Mesenteric fat pad (tissue), 1 donor: ENCODE data around the gene AKR7A2. TPM values are rescaled to one million over a fixed set of nuclear protein-coding genes. Genes with fewer than 3 reads are reported as not detected.

ENCODE experiments used
- DNase-seq: peaks from one replicate; pipeline ENCODE4 v3.0.0-alpha.2; 2020; ENCODE audit warnings: low spot score
- total RNA-seq: library from RNA; stranded (reverse); fragmentation: NEBNext Ultra II Directional; extraction: Animal tissue kit (Norgen Biotek cat#: 25700); gene quantifications from one replicate; pipeline ENCODE4 v1.2.1, GENCODE V29; 2021
- donor health status: DM: yes; HTN: yes; CAD: no.

Gene AKR7A2
- total RNA-seq, 1 donor from 2014 or later, result 39.4 TPM

DNA sequence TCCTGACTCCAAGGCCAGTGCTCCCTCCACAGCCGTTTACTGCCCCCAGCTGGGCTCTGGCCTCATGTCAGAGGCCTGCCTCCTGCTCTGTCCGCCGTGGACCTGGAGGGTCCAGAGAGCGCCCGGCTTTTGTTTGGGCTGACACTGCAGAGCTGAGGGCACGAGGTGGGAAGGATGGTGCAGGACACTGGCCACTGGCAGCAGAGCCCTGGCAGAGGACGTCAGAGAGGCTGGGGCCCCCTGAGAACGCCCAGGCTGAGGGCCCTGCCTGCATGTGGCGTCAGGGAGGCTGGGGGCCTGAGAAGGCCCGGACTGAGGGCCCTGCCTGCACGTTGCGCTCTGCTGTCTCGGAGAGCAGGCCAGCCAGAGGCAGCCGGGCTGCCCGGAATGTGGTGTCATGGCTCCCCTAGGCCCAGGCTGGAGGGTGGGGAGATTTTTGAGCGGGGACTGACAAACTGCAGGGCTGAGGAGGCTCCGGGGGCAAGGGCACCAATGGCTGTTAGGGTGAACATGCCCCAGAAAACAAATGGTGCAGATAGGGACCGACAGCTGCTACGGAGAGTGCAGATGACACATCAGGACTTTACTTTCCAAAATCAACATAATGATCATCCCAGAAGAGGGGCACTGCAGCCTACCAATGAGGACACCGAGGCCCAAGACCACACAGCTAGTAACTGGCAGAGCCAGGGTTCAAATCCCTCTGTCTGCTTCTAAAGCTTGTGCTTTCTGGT lies 31.8 kb upstream of the AKR7A2 start:
- no peak for DNase-seq

DNA sequence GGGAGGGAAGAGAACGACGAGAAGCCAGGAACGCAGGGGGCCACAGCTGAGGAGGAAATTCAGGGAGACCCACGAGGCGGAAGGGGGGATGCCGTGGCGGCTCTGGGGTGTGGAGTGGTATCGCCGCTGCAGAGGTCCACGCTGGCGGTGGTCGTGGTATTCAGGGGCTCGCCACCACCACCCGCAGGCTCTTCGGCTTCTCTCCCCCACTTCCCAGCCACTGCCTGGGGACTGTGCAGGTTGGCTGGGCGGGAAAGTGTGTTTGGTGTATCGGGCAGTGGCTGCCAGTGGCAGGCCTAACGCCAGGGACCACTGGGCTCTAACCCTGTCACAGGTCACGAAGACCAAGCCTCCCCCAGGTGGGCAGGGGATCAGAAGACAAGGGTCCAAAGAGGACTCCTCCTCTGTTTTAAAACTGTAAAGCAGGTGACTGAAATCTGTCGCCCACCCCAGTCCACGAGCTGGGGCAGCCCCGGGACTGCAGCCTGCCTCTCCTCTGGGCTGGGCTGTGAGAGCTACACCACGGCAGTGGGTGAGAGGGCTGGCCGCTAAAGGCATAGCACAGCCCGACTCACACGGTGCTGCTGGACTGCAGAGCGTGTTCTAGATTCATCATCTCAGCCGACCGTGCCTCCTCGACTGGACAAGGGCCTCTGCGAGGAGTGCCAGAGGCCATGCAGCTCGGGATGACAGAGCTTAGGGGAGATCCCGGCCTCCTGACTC lies 31.1 kb upstream of the AKR7A2 start:
- DNase-seq, result no peak

DNA sequence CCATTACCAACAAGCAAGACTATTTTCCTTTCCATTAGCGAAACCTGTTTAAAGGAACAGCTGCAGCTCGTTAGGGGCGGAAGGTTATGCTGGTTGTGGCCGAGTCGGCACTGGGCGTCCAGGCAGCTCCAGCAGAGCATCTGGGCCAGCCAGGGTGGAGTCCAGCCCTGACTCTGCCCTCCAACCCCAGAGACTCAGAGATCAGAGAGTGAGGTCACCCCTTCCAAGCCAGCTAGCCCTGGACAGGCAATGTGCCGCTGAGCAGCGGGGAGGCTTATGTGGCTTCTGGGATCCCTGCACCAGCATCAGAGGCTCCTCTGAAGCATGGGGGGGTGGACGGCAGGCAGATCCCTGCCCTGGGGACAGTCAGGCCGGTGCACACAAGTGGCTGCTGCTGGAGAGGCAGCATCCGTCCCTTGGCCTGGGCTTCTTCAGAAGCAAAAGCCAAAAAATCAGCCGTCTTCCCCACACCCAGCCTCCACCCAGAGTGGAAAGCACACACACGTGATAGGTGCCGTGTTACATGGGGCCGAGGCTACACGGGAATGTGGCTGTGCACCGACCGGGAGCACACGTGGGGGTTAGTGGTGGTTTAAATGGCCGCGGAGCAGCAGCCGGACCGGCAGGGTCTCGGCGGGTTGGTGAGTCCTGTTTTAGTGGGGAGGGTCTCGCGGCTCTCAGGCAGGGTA lies 30.3 kb upstream of the AKR7A2 start:
- no peak for DNase-seq

DNA sequence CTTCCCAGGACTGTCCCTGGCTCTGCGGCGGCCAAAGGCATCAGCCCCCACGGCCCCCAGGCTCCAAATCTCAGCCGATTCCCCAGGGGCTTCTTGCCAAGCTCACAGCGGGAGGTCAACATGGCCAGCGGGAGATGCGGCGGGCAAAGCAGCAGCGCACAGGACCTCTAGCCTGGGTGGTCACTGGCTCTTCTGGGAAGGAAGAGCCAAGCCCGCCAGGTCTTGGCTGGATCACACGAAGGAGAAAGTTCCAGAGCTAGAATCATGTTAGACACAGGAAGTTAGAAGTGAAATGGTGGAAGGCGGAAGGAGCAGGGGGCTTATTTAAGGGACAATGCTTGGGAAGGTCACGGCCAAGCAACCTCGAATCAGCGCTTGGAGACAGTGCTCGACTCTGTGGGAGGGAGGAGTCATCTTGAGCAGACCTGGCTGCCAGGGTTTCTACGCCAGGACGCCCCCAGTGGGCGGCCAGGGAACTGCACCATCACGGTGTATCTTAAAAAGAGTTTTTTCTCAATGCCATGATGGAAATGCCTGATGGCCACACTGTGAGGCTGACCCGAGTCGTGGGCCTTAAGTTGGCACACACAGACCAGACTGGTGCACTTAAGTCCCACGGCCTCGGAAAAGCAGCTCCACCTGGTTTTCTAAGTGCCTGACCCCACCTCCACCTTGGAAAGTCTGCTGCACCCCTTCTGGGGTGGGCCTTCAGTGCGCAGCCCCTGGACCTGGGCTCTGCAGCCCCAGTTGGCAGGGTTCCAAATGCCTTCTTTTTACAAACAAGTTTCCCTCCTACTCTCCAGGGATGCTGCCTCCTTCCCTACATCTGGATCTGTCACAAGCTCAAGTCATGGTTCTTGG lies 29.5 kb upstream of the AKR7A2 start:
- DNase-seq, result no peak

- no peak for DNase-seq
These were observed 28.5 kb upstream of the AKR7A2 start for GRCh38 chr1:19340387-19340937.

DNA sequence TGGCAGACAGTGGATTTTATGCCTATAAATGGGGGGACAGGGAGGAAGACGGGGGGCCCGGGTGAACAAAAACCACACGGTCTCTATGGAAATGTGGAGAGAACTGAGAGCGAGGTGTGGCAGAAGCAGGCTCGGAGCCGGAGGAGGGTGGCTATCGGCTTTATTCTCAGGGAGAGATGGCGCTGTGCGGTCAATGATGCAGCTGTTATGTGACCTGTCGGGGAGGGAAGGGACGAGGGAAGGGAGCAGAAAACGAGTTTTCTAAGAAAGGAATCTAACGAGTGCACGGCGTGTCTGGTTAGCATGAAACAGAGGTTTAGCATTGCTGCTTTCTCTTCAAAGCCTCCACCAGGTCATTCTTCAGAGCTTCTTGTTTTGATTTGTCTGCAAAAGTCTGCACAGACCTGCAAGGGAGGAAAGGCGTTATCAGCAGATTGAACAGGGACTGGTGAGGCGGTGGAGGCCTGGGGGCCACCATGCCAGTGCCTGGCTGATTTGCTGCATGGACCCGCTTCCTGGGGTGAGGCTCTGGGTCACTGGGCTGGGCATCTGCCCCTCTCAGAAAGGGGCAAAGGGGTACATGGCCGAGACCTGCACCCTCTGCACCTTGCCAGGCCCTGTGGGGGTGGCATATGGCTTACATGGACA lies 27.4 kb upstream of the AKR7A2 start:
- DNase-seq, result no peak

DNA sequence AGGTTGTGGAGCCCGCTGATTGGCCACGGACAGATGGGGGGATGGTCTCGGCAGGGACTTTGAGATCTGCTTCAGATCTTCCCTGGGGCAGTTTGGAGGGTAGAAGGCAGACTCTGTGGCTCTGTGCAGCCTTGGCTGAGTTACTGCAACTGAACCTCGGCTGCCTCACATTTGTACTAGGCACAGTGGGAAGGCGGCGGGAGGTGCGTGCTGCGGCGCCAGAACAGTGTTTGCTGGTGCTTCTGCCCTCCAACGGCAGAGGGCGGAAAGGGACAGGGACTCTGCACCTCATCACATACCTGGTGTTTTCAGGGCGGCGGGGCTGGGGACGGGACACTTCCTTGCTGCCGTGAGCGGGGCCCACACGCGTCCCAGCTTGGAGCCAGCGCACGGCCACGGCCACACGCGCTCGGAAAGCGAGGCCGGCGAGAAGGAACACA lies 26.4 kb upstream of the AKR7A2 start:
- no peak for DNase-seq

DNA sequence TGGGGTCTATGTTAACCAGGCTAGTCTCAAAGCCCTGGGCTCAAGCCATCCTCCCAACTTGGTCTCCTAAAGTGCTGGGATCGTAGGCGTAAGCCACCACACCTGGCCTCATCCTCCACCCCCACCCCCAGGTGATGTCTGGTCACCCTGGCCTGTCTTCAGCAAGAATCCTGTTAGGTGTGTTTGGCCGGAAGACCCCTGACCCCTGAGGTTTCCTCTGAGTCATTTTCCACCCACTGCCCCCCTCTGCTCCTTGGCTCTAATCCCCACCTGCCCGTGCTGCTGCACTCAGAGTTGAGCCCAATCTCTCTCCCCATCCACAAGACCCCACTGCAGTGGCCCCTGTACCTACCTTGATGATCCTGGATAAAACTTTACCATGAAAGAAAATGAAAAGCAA lies 25.3 kb upstream of the AKR7A2 start:
- no peak for DNase-seq

GRCh38 chr1:19336543-19336942 lies 24.6 kb upstream of the AKR7A2 start:
- DNase-seq, result no peak

- no peak for DNase-seq
These were observed 21.8 kb upstream of the AKR7A2 start for GRCh38 chr1:19333587-19334354.

DNA sequence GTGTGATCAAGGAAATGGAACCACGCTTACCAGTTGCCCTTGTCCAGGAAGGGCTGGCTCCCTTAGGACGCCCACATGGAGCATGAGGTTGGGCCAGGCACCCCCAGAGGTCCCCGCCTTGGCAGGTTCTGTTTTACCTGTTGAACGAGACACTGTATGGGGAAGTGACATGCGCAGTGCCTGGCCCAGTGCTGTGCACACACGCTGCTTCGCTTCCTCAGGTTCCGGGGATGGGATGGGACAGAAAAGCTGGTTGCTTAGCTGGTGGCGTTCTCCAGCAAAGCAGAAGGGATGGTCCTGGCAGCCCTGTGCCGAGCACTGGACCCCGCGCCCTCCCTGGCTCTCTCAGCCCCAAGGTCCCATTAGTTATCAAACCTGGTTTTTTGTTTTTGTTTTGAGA lies 20.9 kb upstream of the AKR7A2 start:
- DNase-seq, result no peak

DNA sequence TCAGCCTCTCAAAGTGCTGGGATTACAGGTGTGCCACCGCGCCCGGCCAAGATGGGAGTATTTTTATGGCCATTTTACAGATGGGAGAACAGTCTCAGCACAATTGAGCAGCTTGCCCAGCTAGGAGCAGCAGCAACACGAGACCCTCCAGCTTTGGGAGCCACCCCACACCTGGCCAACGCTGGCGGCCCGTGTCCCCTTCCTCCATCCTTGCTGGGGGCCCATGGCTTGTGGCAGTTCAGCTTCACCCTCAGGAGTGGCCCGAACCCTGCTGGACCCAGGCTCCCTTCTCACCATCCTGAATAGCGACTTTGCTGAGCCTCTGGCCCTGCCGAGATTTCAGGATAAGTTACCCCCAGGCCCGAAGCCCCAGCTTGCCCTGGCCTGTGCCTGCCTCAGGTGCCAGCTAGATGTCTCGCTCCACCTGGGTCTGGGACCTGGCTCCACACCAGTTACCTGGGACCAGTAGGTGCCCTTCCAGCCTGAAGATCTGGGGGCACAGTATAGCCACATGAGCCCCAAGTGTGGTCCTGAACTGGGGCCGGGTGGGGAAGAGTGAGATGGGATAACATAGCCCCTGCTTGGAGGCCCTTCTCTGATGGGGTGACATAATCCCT lies 19.4 kb upstream of the AKR7A2 start:
- no peak for DNase-seq

- no peak for DNase-seq
These were observed 18.6 kb upstream of the AKR7A2 start for GRCh38 chr1:19330449-19331135.

- no peak for DNase-seq
These were observed 17.7 kb upstream of the AKR7A2 start for GRCh38 chr1:19329611-19330010.

DNA sequence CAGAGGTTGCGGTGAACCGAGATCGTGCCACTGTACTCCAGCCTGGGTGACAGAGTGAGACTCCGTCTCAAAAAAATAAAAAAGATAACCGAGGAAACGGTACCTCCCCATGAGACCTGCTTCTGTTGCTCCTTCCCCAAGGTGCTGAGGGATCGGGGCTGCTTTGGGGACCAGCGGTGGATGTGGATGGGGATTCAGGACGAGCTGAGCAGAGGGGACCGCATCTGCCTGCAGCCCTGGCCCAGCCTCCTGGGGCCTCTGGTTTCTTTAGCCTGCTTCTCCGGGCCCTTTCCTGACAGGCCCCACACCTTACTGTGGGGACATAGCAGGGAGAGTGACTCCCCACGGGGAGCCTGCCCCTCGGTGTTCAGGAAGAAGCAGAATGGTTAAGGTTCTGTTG lies 17.2 kb upstream of the AKR7A2 start:
- no peak for DNase-seq

DNA sequence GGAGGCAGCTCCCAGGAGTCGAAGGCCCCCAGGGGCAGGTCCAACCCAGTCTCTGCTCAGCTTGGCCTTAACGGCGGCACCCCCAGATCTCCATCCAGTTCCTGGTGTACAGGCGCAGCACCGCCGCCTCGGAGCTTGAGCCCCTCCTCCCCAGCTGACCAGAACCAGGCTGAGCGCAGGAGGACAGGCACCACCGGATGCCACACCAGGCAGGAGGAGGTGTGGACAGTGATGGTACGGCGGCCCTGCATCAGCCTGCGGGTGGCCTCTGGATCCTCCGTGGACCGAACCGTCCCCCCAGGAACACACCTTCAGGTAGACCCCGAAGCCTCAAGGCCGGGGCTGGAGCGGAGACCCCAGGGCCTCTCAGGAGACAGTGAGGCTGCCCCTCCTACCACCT lies 16.5 kb upstream of the AKR7A2 start:
- no peak for DNase-seq

- no peak for DNase-seq
These were observed 15.8 kb upstream of the AKR7A2 start for GRCh38 chr1:19327736-19328135.

DNA sequence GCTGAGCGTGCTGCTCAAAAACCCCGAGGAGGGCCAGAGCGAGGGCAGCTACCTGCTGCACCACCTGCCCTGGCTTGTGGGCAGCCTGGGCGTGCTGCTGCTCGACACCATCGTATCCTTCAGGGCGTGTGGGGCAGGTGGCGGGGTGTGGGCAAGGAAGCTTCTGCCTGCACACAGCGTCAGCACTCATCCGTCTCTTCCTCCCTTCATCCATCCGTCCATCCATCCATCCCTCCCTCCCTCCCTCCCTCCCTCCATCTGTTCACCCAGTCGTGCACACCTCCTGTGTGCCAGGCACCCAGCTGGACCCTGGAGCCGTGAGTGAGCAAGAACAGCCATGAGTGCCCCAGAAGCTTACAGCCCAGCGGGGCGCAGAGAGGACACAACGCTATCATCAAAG lies 15.4 kb upstream of the AKR7A2 start:
- no peak for DNase-seq

GRCh38 chr1:19326748-19327065 lies 14.8 kb upstream of the AKR7A2 start:
- DNase-seq, result no peak
